CMK (cell line): ENCODE measurements around the gene R3HDML.
A peak's percentile ranks its signal among the peaks of the same experiment; 100 is the strongest.
"Not testable (repeated sequence)": the region's sequence is repeated elsewhere in the genome, so short reads cannot be mapped to it uniquely, and the experiment has no call there.

Source experiments
- DNase-seq: peaks from one replicate; pipeline ENCODE4 v3.0.0-alpha.2; 2010; ENCODE audit warnings: low read depth

Gene R3HDML

DNA sequence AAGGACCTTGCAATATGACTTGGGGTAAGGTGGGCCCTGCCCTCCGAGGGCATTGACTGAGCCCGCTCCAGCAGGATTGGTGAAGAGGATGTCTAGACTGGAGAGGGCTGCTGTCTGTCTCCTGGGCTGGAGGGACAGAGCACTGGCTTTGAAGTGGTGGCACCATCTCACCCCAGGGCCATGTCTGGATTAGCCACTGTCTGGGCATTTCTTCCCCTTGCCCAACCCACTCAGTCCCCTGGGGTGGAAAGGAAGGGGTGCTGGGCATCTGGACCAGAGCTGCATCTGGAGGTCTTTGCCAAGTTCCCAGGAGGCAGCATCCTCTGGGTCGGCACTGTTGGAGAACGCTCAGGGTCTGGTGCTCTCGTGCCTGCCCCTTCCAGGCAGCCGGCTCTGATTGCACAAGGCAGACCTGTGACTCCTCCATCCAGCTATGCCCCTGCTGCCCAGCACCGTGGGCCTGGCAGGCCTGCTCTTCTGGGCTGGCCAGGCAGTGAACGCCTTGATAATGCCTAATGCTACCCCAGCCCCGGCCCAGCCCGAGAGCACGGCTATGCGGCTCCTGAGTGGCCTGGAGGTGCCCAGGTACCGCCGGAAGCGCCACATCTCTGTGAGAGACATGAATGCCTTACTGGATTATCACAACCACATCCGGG, at the start of gene R3HDML:
Gene R3HDML, plus strand, starts transcription at position 319 of the 656 bp plus-strand sequence. Its CDS starts 115 bp downstream, at position 434.
- DNase-seq, result no peak

DNA sequence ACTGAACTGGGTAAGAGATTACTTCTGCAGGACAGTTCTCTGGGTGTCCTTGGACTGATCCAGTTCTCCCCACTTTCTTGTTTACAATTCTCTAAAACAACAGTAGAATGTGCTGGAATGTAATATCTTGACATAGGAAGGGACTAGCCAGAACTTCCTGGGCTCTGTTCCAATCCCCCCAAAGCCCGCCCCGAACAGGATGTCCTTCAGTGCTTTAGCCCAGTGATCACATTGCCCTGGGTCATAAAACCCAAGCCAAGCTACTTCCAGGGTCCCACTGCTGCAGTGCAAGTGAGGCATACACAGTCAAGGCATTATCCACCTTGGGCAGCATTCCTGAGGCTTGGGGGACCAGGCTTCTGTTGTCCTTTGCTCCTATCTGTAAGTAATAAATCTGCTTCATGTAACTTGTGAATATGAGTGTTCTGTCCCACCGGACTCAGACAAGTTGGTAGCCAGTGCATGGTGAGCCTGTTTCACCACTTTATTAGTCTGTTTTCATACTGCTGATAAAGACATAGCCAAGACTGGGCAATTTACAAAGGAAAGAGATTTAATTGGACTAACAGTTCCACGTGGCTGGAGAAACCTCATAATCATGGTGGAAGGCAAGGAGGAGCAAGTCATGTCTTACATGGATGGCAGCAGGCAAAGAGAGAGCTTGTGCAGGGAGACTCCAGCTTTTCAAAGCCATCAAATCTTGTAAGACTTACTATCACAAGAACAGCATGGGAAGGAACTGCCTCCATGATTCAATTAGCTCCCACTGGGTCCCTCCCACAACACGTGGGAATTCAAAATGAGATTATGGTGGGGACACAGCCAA, 49.4 kb upstream of the R3HDML start:
- DNase-seq, result no peak

DNA sequence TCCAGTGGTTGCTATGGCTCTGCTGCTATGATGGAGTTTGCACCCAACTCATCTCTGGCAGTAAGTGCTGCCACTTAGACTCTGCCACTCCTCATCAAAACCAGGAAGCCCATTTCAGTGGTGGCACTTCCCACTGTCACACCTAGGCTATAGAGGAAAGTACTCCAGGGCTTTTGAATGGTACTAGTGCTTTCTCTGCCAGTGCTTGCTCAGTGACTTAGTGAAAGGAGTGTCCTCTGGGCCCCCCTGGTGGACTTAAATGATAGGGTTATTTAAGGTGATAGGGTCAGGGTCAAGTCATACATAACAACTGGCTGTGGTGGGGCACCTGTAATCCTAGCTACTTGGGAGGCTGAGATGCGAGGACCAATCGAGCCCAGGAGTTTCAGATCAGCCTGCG, 48.6 kb upstream of the R3HDML start:
- DNase-seq, result no peak

GRCh38 chr20:44291754-44292153, 45.1 kb upstream of the R3HDML start:
- no peak for DNase-seq

DNA sequence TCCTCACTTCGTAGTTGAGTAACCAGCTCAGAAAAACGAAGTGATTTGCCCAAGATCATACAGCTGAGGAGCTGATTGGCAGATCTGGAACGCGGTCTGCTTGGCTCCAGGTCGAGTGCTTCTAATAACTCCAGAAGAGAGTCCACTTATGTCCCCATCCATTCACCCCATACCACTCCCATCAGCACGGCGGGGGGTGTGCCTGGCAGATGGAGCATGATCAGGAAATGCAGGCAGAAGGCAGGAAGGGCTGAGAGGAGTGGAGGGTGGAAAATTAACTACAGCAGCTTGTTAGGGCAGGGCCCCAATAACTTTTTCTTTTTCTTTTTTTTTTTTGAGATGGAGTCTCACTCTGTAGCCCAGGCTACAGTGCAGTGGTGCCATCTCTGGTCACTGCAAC, 40.8 kb upstream of the R3HDML start:
- DNase-seq, result no peak

DNA sequence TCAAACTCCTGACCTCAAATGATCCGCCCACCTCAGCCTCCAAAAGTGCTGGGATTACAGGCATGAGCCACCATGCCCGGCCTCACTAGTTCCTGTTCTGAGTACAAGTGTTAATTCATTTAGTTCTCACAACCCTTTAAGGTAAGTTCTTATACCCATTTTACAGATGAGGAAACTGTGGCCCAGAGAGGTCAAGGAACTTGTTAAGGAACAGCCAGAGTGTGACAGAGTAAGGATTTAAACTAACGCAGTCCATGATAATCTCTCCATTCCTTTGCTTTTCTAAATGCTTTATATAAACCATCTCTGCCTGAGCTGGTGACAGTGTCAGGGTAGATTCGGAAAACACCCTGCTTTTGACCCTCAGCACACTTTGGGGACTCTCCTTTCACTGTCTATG, 39.1 kb upstream of the R3HDML start:
- no peak for DNase-seq

DNA sequence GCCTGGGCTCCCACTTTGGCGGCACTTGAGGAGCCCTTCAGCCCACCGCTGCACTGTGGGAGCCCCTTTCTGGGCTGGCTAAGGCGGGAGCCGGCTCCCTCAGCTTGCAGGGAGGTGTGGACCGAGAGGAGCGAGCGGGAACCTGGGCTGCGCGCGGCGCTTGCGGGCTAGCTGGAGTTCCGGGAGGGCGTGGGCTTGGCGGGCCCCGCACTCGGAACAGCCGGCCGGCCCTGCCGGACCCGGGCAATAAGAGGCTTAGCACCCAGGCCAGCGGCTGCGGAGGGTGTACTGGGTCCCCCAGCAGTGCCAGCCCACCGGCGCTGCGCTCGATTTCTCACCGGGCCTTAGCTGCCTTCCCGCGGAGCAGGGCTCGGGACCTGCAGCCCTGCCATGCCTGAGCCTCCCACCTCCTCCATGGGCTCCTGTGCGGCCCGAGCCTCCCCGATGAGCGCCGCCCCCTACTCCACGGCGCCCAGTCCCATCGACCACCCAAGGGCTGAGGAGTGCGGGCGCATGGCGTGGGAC, 37.8 kb upstream of the R3HDML start:
- not testable (repeated sequence) for DNase-seq

- no peak for DNase-seq
These were observed 35.6 kb upstream of the R3HDML start for GRCh38 chr20:44301285-44301684.

GRCh38 chr20:44302026-44302669, 34.7 kb upstream of the R3HDML start:
- DNase-seq, result no peak

GRCh38 chr20:44302736-44303135, 34.1 kb upstream of the R3HDML start:
- DNase-seq, result no peak

- DNase-seq, result no peak
These were observed 32.5 kb upstream of the R3HDML start for GRCh38 chr20:44304383-44304782.

DNA sequence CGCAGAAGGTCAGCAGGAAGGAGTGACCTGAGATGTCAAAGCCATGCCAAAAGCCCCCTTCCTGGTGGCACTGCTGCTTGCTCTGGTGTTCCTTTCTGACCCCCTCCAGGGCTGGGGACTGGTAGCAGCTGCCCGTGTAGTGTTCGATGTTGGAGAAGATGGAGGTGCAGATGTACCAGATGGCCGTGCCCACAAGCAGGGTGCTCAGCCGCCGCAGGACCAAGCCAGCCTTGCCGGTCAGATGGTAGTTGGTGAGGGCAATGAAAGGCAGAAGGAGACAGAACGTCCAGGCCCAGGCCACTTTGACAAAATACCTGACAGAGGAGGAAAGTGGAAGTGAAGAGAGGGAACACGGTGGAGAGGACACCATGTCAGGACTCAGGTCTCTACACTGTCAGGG, 29.9 kb upstream of the R3HDML start:
- DNase-seq, result no peak

DNA sequence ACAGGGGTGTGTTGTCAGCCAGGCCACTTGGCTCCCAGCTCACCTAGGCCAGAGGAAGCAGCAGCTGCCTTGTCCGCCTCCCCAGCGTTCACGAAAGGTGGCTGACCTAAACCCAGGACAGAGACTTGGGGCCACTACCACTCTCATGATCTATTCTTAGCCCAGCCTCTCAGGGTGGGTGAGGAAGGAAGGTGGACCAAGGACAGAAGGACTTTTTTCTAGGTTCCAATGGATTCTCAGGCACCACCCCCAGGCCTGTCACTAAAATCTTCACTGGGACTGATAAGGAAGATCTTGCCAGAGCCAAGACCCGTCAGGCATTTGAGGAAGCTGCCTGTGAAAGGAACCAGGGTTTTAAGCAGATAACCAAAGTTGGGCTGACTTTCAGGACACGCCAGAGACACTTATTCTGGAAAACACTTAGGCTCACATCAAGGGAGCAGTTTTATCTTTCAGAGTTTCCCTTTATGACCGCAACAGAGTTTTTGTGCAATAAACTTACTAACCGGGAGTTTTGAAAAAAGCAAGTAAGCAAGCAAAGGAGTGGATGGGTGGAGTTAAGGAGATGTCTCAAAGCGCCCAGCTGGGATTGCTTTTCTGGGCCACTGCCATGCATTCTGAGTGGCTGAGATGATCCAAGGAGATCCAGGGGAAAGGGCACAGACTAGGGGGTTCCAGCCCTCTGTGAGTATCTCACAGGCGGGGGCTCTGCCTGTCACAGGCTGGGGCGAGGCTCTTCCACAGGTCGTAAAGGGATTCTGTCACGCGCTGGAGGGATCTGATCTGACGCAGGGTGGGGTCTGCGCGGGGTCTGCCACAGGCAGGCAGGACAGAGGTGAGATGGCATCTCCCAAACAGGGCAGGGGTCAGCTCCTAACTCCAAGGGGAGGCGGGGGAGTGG, 26.8 kb upstream of the R3HDML start:
- peak; percentile 45 for DNase-seq

- peak; percentile 92 for DNase-seq
These were observed 25.9 kb upstream of the R3HDML start, which contains the start of gene FITM2 for GRCh38 chr20:44310664-44311639. FITM2 (minus strand) TSS chr20:44311202; CDS start chr20:44311148, 54 bp downstream.

DNA sequence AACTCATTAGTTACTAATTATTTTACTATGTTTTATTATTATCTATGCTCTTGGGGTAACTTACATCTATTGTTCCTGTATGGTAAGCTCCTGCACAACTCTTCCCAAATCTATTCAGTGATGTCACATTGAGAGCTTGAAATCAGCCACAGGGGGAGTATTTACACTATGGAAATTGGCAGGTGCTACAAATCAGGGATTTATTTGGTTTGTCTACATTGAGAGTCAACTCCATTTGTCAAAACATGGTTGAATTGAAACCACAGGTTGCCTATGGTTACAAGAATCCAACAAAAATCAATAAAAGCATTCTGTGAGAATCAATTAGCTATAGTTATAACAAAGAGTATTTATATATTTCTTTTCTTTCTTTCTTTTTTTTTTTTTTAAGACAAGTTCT, 22.0 kb upstream of the R3HDML start:
- no peak for DNase-seq

- no peak for DNase-seq
These were observed 16.9 kb upstream of the R3HDML start for GRCh38 chr20:44319839-44320422.

DNA sequence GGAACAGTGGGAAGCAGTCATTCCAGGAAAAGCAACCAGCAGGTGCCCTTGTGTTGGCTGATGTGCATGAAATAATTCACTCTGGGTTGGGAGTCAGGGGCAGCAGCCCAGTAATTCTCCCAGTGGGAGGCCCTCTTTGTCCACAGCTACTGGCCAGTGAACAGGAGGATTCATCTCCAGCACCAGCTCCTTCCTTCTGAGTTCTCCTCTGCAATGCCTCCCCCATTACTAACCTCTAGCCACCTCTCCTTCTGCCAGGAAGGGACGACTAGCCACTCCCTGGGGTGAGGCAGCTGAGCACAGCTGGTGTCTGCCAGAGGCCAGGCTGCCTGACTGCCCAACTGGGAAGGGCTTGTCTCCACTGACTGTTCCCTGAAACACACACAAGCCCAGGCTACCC, 12.5 kb upstream of the R3HDML start:
- no peak for DNase-seq

DNA sequence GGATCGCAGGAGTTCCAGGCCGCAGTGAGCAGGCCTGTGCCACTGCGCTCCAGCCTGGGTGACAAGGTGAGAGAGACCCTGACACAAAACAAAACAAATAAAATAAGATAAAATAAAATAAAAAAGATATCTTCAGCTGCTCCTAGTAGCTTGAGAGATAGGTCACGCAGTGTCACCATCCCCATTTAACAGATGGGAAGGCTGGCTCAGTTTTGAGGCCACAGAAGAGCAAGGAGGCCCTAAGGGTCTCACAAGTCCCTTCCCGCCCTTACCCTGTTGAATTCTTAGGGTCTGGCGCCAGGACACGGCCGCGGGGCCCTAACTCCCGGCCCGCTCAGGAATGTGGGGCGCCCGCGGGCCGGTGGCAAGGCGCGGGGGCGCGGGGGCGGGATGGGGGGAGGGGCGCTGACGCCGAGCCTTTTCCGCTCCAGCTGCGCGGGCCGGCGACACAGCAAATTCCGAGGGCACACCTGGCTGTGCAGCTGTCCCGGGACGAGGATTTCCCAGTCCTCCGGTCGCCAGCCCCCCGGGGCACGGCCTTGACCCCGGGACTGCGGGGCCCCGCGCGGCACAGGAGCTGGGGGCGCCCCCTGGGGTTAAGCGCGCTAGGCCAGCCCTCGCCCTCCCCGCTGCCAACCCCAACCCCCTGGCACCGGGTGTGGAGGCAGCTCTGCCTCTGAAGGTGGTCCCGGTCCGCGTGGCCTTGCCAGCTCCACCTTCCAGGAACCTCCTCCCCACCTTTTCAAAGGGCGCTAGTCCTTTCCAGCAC, 10.3 kb upstream of the R3HDML start:
- no peak for DNase-seq

DNA sequence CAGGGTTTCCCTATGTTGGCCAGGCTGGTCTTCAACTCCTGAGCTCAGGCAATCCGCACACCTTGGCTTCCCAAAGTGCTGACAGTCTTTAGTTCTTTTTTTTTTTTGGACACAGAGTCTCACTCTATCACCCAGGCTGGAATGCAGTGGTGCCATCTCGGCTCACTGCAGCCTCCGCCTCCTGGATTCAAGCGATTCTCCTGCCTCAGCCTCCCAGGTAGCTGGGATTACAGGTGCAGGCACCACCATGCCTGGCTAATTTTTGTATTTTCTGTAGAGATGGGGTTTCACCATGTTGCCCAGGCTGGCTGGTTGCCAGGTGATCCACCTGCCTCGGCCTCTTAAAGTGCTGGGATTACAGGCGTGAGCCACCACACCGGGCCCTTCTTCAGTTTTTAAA, 9.1 kb upstream of the R3HDML start:
- not testable (repeated sequence) for DNase-seq
